HG02840 (cell line): ENCODE results near the gene KLF7.

ENCODE experiments used
- ATAC-seq: cut with Tn5 transposase; IDR thresholded peaks from one replicate; pipeline ENCODE4 v1.9.1; 2021; ENCODE audit warnings: mild to moderate bottlenecking, moderate library complexity, moderate number of reproducible peaks; ENCODE audit not compliant: unreplicated experiment, low FRiP score

Gene KLF7

DNA sequence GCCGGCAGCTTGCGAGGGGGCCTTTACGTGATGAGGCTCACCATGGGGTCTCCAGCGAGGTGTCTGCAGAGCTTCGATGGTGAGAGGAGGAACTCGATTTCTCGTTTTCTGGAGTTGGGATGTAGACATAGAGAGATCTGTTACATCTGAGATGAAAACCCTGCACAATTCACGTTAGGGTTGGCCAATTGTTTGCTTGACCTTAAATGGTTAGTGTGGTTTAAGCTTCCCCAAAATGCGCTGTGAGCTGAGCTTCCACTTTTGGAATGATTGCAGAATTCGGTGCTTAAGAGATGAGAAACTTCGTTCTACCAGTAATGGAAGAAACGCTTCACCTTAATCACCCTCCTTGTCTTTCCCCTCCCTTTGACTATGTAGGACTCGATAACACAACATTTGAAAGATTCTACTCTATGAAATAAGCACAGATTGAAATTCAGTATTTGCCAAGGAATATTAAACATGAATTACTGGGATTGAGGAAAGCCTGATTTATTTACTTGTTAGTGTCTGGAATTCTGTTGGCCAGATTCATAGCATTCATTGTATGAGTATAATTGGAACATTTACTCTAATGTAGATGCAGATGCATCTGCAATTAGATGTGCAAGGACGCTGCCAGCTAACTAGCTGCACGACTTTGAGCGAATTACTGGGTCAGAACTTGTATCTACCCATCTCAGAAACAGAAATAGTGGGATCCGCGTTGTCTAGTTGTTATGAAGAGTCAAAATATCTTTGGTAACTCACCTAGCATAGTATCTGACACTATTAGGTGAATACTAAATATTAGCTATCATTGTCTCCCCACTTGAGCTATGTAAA lies 1.6 kb upstream of the KLF7 start:
- ATAC-seq: no peak

GRCh38 chr2:207166349-207167098 lies 776 bp upstream of the KLF7 start:
- ATAC-seq: peak; percentile 41

DNA sequence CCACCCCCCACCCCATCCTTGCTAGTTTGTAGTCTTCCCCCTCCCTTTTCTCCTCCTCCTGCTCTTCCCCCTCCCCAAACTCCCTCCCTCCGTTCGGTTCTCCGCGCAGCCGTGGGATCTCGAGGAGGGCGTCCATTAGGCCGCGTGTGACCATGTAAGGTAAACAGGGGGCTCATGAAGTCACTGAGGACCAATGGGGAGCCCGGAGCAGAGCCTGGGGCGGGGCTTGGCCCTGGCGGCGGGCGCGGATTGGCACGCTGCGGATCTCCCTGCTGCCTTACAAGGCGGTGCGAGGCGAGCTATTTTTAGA lies 246 bp upstream of the KLF7 start:
- peak; percentile 95 for ATAC-seq

GRCh38 chr2:207164006-207164831 lies 1.5 kb downstream of the KLF7 start:
- no peak for ATAC-seq

GRCh38 chr2:207163756-207164005 lies 2.1 kb downstream of the KLF7 start:
- no peak for ATAC-seq

DNA sequence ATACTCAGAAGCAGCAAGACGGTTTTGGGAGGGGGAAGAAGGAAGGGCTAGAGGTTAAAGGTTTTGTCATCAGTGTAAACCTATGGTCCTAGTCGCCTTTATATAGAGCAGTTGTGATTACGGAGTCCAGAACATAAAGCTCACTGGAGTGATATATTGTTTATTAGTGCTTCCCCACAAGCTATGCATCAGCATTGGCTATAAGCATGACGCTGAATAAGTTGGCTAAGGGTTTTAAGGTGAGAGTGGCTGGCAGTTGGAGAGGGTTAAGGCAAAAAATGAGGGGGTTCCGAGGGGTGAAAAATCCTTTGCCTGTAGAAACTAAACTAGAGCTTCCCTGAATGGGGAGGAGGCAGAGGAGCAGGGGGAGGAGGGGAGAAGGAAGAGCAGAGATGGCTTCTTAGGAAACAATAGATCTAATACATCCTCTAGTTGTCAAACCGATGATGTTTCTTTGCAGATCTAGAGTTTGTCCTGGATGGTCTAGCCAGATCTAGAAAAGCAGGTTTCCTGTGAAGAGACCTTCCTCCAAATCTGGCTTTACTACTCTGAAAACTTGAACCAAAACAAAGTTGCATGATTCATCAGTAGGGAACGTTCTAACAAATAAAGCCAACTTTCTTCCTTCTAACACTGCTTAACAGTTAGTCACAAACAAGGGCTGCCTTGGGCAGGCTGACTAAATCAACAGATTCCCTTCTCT lies 2.5 kb downstream of the KLF7 start:
- no peak for ATAC-seq

GRCh38 chr2:207162316-207162715 lies 3.4 kb downstream of the KLF7 start:
- ATAC-seq: no peak

DNA sequence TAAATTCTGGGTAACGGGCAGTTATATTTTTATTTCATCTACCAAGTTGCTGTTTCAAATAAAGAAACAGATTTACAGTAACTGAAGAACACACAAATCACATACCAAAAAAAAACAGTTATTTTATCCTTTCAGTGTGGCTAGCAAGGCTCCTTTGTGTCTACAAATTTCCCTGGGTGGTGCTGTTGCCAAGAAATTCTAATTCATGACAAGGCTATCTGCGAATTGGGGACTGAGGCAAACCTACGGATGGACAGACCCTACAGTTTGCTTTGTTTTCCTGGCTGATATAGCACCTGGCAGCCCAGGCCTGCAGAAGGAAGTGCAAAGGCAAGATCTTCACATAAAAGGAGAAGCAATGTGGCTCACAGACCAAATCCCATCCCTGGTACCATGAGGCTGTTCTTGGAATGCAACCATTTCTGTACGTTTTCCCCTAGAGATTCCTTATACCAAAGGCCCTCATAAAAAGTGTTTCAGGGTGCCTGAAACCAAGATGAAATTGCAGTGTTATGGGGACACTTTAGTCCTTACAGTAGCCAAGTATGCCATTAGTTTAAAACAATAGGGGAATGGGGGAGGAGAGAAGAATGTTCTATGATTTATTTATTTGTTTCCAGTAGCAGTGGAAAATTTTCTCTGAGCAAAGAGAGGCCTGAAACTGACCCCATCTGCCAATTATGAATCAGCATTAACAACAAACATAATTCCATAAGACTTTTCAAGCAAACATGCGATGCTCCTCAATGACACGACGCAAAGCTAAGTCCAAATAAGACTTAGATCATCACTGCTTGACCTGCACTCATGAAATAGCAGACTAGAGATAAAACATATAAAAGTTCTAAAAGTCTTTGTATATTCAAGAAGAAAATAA lies 4.3 kb downstream of the KLF7 start:
- no peak for ATAC-seq

DNA sequence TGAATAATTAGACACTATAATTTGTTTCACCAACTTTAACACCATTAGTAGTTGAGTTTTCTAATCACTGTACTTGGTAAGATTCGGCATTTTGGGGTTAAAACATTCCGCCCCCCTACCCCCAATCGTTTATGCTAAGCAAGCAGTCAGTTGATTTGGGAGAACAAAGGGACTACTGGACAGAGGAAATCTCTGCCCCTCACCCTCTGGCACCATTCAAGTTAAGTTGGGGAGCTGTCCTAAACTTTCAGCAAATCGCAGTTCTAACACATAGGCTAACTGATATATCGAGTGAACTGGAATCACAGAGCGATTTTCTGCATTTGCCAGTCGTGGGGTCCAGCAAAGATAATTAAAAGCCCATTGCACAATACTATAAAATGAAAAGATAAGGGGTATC lies 5.6 kb downstream of the KLF7 start:
- no peak for ATAC-seq

DNA sequence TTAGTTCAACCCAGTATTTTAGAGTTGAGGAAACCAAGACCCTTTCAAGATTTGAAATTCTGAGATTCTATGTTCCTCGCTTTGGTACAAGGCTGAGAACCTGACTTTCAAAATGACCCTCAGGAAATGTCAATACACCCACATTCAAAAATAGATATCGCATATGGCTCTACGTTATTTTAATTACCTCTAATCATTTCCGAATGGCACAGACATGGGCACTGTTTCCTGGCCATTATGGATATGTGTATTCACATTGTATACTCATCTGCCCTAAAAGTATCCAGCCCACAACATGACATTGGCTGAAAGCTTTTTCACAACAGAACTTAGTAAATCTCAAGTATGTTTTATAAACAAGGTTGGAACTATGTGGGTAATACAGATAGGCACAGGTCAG lies 6.7 kb downstream of the KLF7 start:
- ATAC-seq: no peak

GRCh38 chr2:207157731-207158130 lies 8.0 kb downstream of the KLF7 start:
- no peak for ATAC-seq

DNA sequence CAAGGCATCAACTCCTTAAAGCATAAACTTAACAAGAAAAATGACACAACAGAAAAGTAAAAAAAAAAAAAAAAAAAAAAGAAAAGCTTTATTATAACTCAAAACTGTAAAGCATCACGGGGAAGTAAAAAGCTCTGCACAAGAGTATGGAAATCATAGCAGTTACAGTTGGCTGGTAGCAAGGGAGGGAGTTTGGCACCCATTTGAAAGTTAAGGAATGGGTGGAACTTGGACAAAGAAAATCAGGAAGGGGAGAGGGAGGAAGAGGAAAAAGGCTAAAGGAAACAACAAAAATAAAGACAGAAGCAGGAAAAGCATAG lies 8.6 kb downstream of the KLF7 start:
- ATAC-seq: no peak

DNA sequence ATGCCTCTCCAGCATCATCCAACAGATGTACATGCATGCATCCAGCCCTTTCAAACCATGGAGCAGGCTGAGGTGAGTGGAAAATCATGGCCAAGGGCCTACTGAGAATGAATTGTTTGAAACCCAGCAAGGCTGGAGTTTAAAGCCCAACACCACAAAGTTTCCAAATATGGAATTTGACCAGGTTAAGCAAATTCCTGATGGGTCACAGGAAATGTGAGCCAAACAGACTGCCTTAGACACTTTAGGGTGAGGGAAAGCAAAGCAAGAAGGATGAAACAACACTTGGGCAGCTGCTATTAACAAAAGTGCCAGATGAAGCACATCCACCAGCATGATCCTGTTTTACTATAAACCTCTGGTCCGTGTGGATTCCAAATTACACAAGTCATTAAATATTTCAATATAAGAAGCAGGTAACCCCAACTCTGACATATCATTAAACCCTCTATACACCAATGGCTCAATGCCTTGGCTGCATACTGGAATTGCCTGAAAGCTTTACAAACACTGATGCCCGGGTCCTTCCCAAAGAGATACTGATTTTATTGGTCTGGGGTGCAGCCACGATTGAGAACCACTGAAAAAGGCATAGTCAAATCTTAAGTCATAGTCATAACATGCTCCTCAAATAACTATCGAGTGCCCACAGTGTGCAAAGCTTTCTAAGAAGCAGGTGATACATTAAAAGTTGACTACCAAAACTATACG lies 9.1 kb downstream of the KLF7 start:
- ATAC-seq: peak; percentile 63

DNA sequence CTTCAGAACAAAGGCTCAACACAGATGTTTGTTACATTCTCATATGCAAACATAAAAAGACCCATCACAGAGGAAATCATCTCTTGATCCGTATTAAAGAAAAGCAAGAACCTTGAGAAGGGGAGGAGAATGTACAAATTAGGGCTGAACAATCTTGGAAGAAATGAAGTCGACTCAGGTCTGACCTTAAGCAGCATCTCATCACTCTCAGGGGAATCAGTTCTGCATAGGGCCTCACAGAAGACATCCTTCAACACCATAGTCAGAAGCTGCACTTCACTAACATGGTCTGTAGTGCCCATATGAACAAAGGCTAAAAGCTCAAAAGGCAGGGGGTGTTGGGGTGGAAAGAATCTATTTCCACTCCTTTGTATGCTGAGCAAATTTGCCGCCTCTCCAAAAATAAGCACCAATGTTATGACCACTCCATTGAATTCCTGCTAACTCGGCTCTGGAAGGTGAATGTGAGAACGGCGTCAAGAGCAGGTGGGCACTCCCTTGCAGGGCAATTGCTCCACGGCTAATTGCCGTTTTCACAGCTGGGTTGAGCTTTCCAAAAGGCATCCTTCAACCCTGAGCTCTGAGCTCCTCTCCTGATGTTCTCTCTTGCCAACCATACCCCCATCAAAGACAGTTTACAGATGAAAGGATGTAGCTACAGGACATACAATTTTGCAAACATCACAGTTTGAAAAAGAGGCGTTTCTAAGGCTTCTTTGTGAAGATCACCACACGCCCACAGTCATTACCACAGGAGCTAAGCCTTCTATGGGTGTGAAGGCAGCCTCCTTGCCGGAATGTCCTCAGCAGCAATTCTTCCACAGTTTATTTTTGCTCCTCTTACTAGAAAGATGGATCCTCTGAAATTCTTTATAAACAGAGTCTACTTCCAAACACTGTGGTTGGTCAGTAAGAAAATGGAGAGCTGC lies 10.0 kb downstream of the KLF7 start:
- no peak for ATAC-seq

- no peak for ATAC-seq
Measured at GRCh38 chr2:207154556-207155510, 10.9 kb downstream of the KLF7 start.

DNA sequence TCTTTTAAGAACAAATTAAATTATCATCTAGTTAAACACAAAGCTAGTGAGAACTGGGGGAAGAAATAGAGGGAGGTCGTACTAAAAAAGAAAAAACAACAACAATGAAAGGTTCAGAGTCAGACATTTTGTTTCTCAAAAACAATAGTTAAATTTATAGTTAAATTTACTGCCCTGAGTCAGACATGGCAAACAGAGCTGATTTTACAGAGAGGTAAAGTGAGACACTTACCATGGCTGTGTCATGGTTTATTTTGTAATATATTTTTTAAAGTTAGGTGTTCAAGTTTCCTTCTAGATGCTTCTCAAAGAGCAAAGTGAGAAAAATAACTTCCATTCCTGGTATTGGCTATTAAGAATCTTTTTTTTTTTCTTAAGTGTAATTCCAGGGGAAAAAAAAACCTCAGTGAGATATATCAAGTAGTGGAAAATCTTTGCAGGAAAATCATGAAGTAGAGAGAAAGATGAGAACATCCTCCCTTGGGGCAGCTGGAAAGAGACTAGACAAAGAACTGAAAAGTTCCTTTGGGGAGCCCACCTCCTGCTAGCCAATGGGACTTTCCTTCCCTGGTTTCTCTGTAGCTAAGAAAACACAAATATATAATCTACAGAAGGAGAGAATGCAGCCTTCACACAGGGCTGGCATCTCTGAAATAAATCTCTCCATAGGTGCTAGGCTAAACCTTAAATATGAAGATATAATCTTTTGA lies 12.3 kb downstream of the KLF7 start:
- ATAC-seq: no peak

GRCh38 chr2:207151048-207151447 lies 14.7 kb downstream of the KLF7 start:
- no peak for ATAC-seq
